Testis (tissue), 2 donors: ENCODE results near the gene MGLL.

Experiments used
- POLR2A ChIP-seq: fragments of 450-650 bp; IDR thresholded peaks from one replicate; pipeline ENCODE4 v1.6.1; 2017; ENCODE audit warnings: antibody characterized with exemption, mild to moderate bottlenecking, moderate library complexity
- TF ChIP-seq, protein P1 (sequence below), 3 experiments: fragments of 450-650 bp in 2 of 3; fragments of 200-600 bp in 1 of 3; sonication (generic) in 1 of 3; IDR thresholded peaks; one replicate each; pipeline ENCODE4 v1.5.1; 2016 to 2019; ENCODE audit warnings: antibody characterized with exemption in 3 of 3, mild to moderate bottlenecking in 2 of 3, moderate library complexity in 1 of 3

- no peak for TF ChIP-seq POLR2A
- TF ChIP-seq, protein P1, sequence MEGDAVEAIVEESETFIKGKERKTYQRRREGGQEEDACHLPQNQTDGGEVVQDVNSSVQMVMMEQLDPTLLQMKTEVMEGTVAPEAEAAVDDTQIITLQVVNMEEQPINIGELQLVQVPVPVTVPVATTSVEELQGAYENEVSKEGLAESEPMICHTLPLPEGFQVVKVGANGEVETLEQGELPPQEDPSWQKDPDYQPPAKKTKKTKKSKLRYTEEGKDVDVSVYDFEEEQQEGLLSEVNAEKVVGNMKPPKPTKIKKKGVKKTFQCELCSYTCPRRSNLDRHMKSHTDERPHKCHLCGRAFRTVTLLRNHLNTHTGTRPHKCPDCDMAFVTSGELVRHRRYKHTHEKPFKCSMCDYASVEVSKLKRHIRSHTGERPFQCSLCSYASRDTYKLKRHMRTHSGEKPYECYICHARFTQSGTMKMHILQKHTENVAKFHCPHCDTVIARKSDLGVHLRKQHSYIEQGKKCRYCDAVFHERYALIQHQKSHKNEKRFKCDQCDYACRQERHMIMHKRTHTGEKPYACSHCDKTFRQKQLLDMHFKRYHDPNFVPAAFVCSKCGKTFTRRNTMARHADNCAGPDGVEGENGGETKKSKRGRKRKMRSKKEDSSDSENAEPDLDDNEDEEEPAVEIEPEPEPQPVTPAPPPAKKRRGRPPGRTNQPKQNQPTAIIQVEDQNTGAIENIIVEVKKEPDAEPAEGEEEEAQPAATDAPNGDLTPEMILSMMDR (IDR thresholded peaks at IDR 0.05), result no peak
These were observed 104.7 kb downstream of the MGLL start for GRCh38 chr3:127717357-127718244.
